Measurements from ENCODE around the gene LAPTM5. TPM values are rescaled to one million over a fixed set of nuclear protein-coding genes. Genes with fewer than 3 reads are reported as not detected.

The LAPTM5 gene
- total RNA-seq, 2 donors from 2014 or later = 14.9 to 39.1 TPM

GRCh38 chr1:30783256-30783915, 25.8 kb upstream of the LAPTM5 start:
- Histone ChIP-seq H3K4me3 (no peak overlapping the region), H3K27ac (no peak overlapping the region)
- intact Hi-C loops (cut with DNase I) = no loop called here

GRCh38 chr1:30782361-30783255, 25.0 kb upstream of the LAPTM5 start:
- 20% methylated on average over 22 of the region's 25 CpGs for WGBS
- TF ChIP-seq CTCF (IDR thresholded peaks at IDR 0.05) = peak; percentile 75 to 87 (median 78)
- no peak for TF ChIP-seq POLR2A (IDR thresholded peaks at IDR 0.05)
- Histone ChIP-seq H3K4me3 (no peak overlapping the region), H3K4me1 (replicated peaks) (no peaks in the 10 kb centered on the region), H3K27ac (no peak overlapping the region), H3K27me3 (replicated peaks; ENCODE audit: insufficient read depth) (no peaks in the 10 kb centered on the region), H3K36me3 (no peaks in the 10 kb centered on the region), H3K9me3 (no peaks in the 10 kb centered on the region)
- intact Hi-C loops (cut with DNase I) = loop anchor here (1.0 kb wide), 1 partner anchor 129 kb away; no protein-coding TSS in a partner anchor
- peak; percentile 60 for DNase-seq (ENCODE audit: low spot score)

More at GRCh38 chr1:30783256-30783915, 25.8 kb upstream of the LAPTM5 start:
- WGBS = 78% methylated on average over 16 of the region's 16 CpGs
- Histone ChIP-seq H3K9me3 (no peaks in the 10 kb centered on the region), H3K4me1 (replicated peaks) (no peaks in the 10 kb centered on the region), H3K27me3 (replicated peaks; ENCODE audit: insufficient read depth) (no peaks in the 10 kb centered on the region), H3K36me3 (no peaks in the 10 kb centered on the region)
- no peak for DNase-seq (ENCODE audit: low spot score)
- TF ChIP-seq POLR2AphosphoS5 (IDR thresholded peaks at IDR 0.05) (no peak), POLR2A (IDR thresholded peaks at IDR 0.05) (no peak), CTCF (IDR thresholded peaks at IDR 0.05) (no peak)

- Histone ChIP-seq H3K36me3 (no peaks in the 10 kb centered on the region), H3K27ac (no peak overlapping the region), H3K9me3 (no peaks in the 10 kb centered on the region), H3K4me3 (no peak overlapping the region), H3K4me1 (replicated peaks) (no peaks in the 10 kb centered on the region), H3K27me3 (replicated peaks; ENCODE audit: insufficient read depth) (no peaks in the 10 kb centered on the region)
- intact Hi-C loops (cut with DNase I) = loop anchor here (1.0 kb wide), 1 partner anchor 129 kb away; no protein-coding TSS in a partner anchor
- TF ChIP-seq CTCF (IDR thresholded peaks at IDR 0.05) (no peak), POLR2AphosphoS5 (IDR thresholded peaks at IDR 0.05) (no peak), POLR2A (IDR thresholded peaks at IDR 0.05) (no peak)
- 69% methylated on average over 10 of the region's 10 CpGs for WGBS
- DNase-seq (ENCODE audit: low spot score) = no peak
These were observed 24.3 kb upstream of the LAPTM5 start for GRCh38 chr1:30781906-30782305.

- Histone ChIP-seq H3K9me3 (no peaks in the 10 kb centered on the region), H3K36me3 (no peaks in the 10 kb centered on the region), H3K27ac (no peak overlapping the region), H3K4me3 (no peak overlapping the region), H3K27me3 (replicated peaks; ENCODE audit: insufficient read depth) (no peaks in the 10 kb centered on the region), H3K4me1 (replicated peaks) (no peaks in the 10 kb centered on the region)
- TF ChIP-seq POLR2A (IDR thresholded peaks at IDR 0.05) = no peak
- no peak for TF ChIP-seq POLR2AphosphoS5 (IDR thresholded peaks at IDR 0.05)
- no peak for TF ChIP-seq CTCF (IDR thresholded peaks at IDR 0.05)
- WGBS = 60% methylated on average over 5 of the region's 5 CpGs
- intact Hi-C loops (cut with DNase I) = no loop called here
- no peak for DNase-seq (ENCODE audit: low spot score)
These were observed 22.8 kb upstream of the LAPTM5 start for GRCh38 chr1:30780409-30780808.

Data from prostate gland (tissue), 2 donors.